Kidney (tissue), 22 donors: Measurements from ENCODE around the gene SULT1A1. TPM values are rescaled to one million over a fixed set of nuclear protein-coding genes. Genes with fewer than 3 reads are reported as not detected.
"Not testable (repeated sequence)": the region's sequence is repeated elsewhere in the genome, so short reads cannot be mapped to it uniquely, and the experiment has no call there.

Experiments used
- DNase-seq, 5 donors: peaks; one replicate each; pipeline ENCODE4 v3.0.0-alpha.2; 2013 to 2020
- FAIRE-seq: peaks from 2 replicates; lab custom pipeline; 2012; peaks lifted over from hg19 to GRCh38; lab: Jason Lieb, UNC
- H3K27ac ChIP-seq, 2 donors: one replicate each; pipeline ENCODE4 v1.7.0; 2013; ENCODE audit warnings: low read depth in 2 of 2, low read length in 2 of 2, inconsistent platforms in 1 of 2
- H3K27me3 ChIP-seq: one replicate; pipeline ENCODE4 v1.7.1; 2013; ENCODE audit warnings: low read length, inconsistent platforms; ENCODE audit not compliant: control insufficient read depth, insufficient read depth
- H3K36me3 ChIP-seq, 3 donors: one replicate each; pipeline versions ENCODE4 v1.7.0 to v1.7.1; 2013; ENCODE audit warnings: low read length in 3 of 3, control low read depth in 1 of 3, inconsistent platforms in 1 of 3; ENCODE audit not compliant: insufficient read depth in 3 of 3, control insufficient read depth in 2 of 3
- H3K4me1 ChIP-seq, 3 donors: one replicate each; pipeline versions ENCODE4 v1.7.0 to v1.7.1; 2013; ENCODE audit warnings: low read length in 3 of 3, inconsistent platforms in 1 of 3, low read depth in 1 of 3; ENCODE audit not compliant: control insufficient read depth in 2 of 3, insufficient read depth in 2 of 3
- H3K4me3 ChIP-seq, 3 donors: one replicate each; pipeline versions ENCODE4 v1.7.0 to v1.8.1; 2013; ENCODE audit warnings: low read length in 3 of 3, control low read depth in 1 of 3, inconsistent platforms in 1 of 3
- H3K9ac ChIP-seq, 3 donors: one replicate each; pipeline versions ENCODE4 v1.7.0 to v1.7.1; 2013; ENCODE audit warnings: low read length in 3 of 3, control low read depth in 1 of 3, inconsistent platforms in 1 of 3
- H3K9me3 ChIP-seq, 3 donors: one replicate each; pipeline versions ENCODE4 v1.7.0 to v1.7.1; 2013; ENCODE audit warnings: low read length in 3 of 3, control low read depth in 1 of 3, inconsistent platforms in 1 of 3; ENCODE audit not compliant: control insufficient read depth in 2 of 3, insufficient read depth in 1 of 3
- intact Hi-C: fragments of 100-400 bp; cut with DNase I; formaldehyde crosslinking; loops from one replicate; pipeline ENCODE4 v1.11.1; 2022
- long read RNA-seq, 10 donors: library from polyadenylated mRNA in 1 of 10; unstranded in 1 of 10; transcript quantifications; one replicate each; pipeline ENCODE4 v2.0.0 and lab custom pipeline, GENCODE V29; 2021 to 2026
- polyA plus RNA-seq: library from polyadenylated mRNA; stranded (reverse); fragments of 350-450 nt; fragmentation: Illumina TruSeq; extraction: RNeasy Lipid Tissue Mini Kit (QIAGEN cat#74804); gene quantifications from one replicate; pipeline ENCODE4 v1.2.3, GENCODE V29; 2014; ENCODE audit warnings: low read depth, low replicate concordance; ENCODE audit not compliant: insufficient read depth
- total RNA-seq: library from RNA; stranded (reverse); fragmentation: NEBNext Ultra II Directional; extraction: Animal tissue kit (Norgen Biotek cat#: 25700); gene quantifications from one replicate; pipeline ENCODE4 v1.2.1, GENCODE V29; 2021
- TF ChIP-seq, protein P1 (sequence below): IDR thresholded peaks from 3 replicates; pipeline ENCODE4 v1.5.1; 2012; ENCODE audit warnings: mild to moderate bottlenecking, moderate library complexity, borderline replicate concordance; ENCODE audit not compliant: insufficient read depth; ENCODE audit errors: extremely low read depth
- donor health status: control.
- donor health status: control.
- donor health status: control.
- donor health status: control.
- donor health status: control.
- donor health status: DM: yes; HTN: yes; CAD: no.
- donor health status: Normal renal cell carcinoma (clear cell type).

SULT1A1 gene
- total RNA-seq (20.7 TPM), polyA plus RNA-seq (50.2 TPM)
- long read RNA-seq, donor 1, full-length matches to known transcripts: 9 of 9 reads
- long read RNA-seq, donor 1, partial matches to known transcripts: 0 of 9 reads
- long read RNA-seq, donor 1, other reads (novel, unspliced or antisense): 0 of 9 reads
- long read RNA-seq, donor 2, full-length matches to known transcripts: 9 of 9 reads
- long read RNA-seq, donor 2, partial matches to known transcripts: 0 of 9 reads
- long read RNA-seq, donor 2, other reads (novel, unspliced or antisense): 0 of 9 reads
- long read RNA-seq, donor 3, full-length matches to known transcripts: 6 of 6 reads
- long read RNA-seq, donor 3, partial matches to known transcripts: 0 of 6 reads
- long read RNA-seq, donor 3, other reads (novel, unspliced or antisense): 0 of 6 reads
- long read RNA-seq, donor 4, partial matches to known transcripts: 0 of 4 reads
- long read RNA-seq, donor 4, other reads (novel, unspliced or antisense): 0 of 4 reads
- long read RNA-seq, donor 5: 0 reads
- long read RNA-seq, donor 6, partial matches to known transcripts: 0 of 6 reads
- long read RNA-seq, donor 6, other reads (novel, unspliced or antisense): 0 of 6 reads
- long read RNA-seq, donor 7, transcript SULT1A1-201 (8 exons, 1,162 nt): major isoform, 7 of 22 reads
- long read RNA-seq, donor 7, partial matches to known transcripts: 7 of 22 reads
- long read RNA-seq, donor 7, other reads (novel, unspliced or antisense): 7 of 22 reads
- long read RNA-seq, donor 8, full-length matches to known transcripts: 7 of 7 reads
- long read RNA-seq, donor 8, partial matches to known transcripts: 0 of 7 reads
- long read RNA-seq, donor 8, other reads (novel, unspliced or antisense): 0 of 7 reads
- long read RNA-seq, donor 9, partial matches to known transcripts: 0 of 3 reads
- long read RNA-seq, donor 9, other reads (novel, unspliced or antisense): 0 of 3 reads
- long read RNA-seq, donor 10, full-length matches to known transcripts: 4 of 4 reads
- long read RNA-seq, donor 10, partial matches to known transcripts: 0 of 4 reads
- long read RNA-seq, donor 10, other reads (novel, unspliced or antisense): 0 of 4 reads

- FAIRE-seq (no peak), DNase-seq (peak; percentile 57 to 83 (median 71))
- intact Hi-C loops: no loop called here
- H3K27ac ChIP-seq: peak within 1 kb of the TSS; percentile 11 to 46
- no peaks in the 10 kb centered on the region for H3K9me3 ChIP-seq
- peak within 1 kb of the TSS in 2 of 3 donors; percentile 25 to 45 for H3K4me3 ChIP-seq
- no peaks in the 10 kb centered on the region for H3K36me3 ChIP-seq
- H3K4me1 ChIP-seq: peaks cover 0 to 13% (median 10%) of the 10 kb centered on the region in 3 donors
- no peaks in the 10 kb centered on the region for H3K27me3 ChIP-seq
- TF ChIP-seq, protein P1, sequence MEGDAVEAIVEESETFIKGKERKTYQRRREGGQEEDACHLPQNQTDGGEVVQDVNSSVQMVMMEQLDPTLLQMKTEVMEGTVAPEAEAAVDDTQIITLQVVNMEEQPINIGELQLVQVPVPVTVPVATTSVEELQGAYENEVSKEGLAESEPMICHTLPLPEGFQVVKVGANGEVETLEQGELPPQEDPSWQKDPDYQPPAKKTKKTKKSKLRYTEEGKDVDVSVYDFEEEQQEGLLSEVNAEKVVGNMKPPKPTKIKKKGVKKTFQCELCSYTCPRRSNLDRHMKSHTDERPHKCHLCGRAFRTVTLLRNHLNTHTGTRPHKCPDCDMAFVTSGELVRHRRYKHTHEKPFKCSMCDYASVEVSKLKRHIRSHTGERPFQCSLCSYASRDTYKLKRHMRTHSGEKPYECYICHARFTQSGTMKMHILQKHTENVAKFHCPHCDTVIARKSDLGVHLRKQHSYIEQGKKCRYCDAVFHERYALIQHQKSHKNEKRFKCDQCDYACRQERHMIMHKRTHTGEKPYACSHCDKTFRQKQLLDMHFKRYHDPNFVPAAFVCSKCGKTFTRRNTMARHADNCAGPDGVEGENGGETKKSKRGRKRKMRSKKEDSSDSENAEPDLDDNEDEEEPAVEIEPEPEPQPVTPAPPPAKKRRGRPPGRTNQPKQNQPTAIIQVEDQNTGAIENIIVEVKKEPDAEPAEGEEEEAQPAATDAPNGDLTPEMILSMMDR: no peak
- peak within 1 kb of the TSS in 1 of 3 donors; percentile 85 for H3K9ac ChIP-seq
These were observed at the start of gene SULT1A1 for GRCh38 chr16:28609631-28610594. Gene SULT1A1 (minus strand): TSS chr16:28610044. CDS start chr16:28608855, 1,189 bp downstream.

GRCh38 chr16:28639959-28640358, 30.1 kb upstream of the SULT1A1 start:
- H3K4me3 ChIP-seq, H3K36me3 ChIP-seq, H3K27ac ChIP-seq, H3K4me1 ChIP-seq, DNase-seq, H3K9ac ChIP-seq, FAIRE-seq, H3K27me3 ChIP-seq, intact Hi-C loops, H3K9me3 ChIP-seq: not testable (repeated sequence)

GRCh38 chr16:28638359-28638758, 28.5 kb upstream of the SULT1A1 start:
- H3K9me3 ChIP-seq, DNase-seq, H3K4me3 ChIP-seq, H3K27ac ChIP-seq, H3K36me3 ChIP-seq, FAIRE-seq, H3K9ac ChIP-seq, H3K4me1 ChIP-seq, intact Hi-C loops, H3K27me3 ChIP-seq: not testable (repeated sequence)

- H3K4me3 ChIP-seq, DNase-seq, H3K36me3 ChIP-seq, H3K27me3 ChIP-seq, intact Hi-C loops, H3K9ac ChIP-seq, H3K27ac ChIP-seq, H3K9me3 ChIP-seq, FAIRE-seq, H3K4me1 ChIP-seq: not testable (repeated sequence)
These were observed 27.9 kb upstream of the SULT1A1 start, which contains the start of gene NPIPB8 for GRCh38 chr16:28637765-28638164. Gene NPIPB8 (plus strand): TSS chr16:28638065. CDS start chr16:28638361, 296 bp downstream.

GRCh38 chr16:28636093-28636823, 26.4 kb upstream of the SULT1A1 start:
- DNase-seq, H3K9ac ChIP-seq, FAIRE-seq, H3K4me3 ChIP-seq, intact Hi-C loops, H3K36me3 ChIP-seq, H3K27me3 ChIP-seq, H3K4me1 ChIP-seq, H3K9me3 ChIP-seq, H3K27ac ChIP-seq: not testable (repeated sequence)

GRCh38 chr16:28630905-28631304, 21.1 kb upstream of the SULT1A1 start:
- H3K4me3 ChIP-seq, H3K4me1 ChIP-seq, H3K27ac ChIP-seq, DNase-seq, intact Hi-C loops, H3K9me3 ChIP-seq, H3K9ac ChIP-seq, H3K27me3 ChIP-seq, FAIRE-seq, H3K36me3 ChIP-seq: not testable (repeated sequence)
